ENCODE data around the gene HNRNPD.
"Not testable (repeated sequence)": the region's sequence is repeated elsewhere in the genome, so short reads cannot be mapped to it uniquely, and the experiment has no call there.

HNRNPD gene

GRCh38 chr4:82372517-82373485 is 990 bp downstream of the HNRNPD start:
- peak; percentile 74 for DNase-seq

GRCh38 chr4:82371497-82371896 is 2.3 kb downstream of the HNRNPD start:
- no peak for DNase-seq

- no peak for DNase-seq
Measured at GRCh38 chr4:82367438-82368097, 6.2 kb downstream of the HNRNPD start.

GRCh38 chr4:82366431-82366830 is 7.4 kb downstream of the HNRNPD start:
- not testable (repeated sequence) for DNase-seq

- DNase-seq: no peak
Measured at GRCh38 chr4:82363896-82364487, 9.8 kb downstream of the HNRNPD start.

GRCh38 chr4:82362565-82362964 is 11.2 kb downstream of the HNRNPD start:
- no peak for DNase-seq

- DNase-seq: no peak
Measured at GRCh38 chr4:82360298-82361177, 13.3 kb downstream of the HNRNPD start.

- no peak for DNase-seq
Measured at GRCh38 chr4:82358847-82359246, 14.9 kb downstream of the HNRNPD start.

- no peak for DNase-seq
Measured at GRCh38 chr4:82357640-82358039, 16.2 kb downstream of the HNRNPD start.

- no peak for DNase-seq
Measured at GRCh38 chr4:82354788-82355187, 19.0 kb downstream of the HNRNPD start.

GRCh38 chr4:82352825-82353366 is 20.9 kb downstream of the HNRNPD start:
- DNase-seq: no peak

- no peak for DNase-seq
Measured at GRCh38 chr4:82352118-82352824, 21.5 kb downstream of the HNRNPD start.

- no peak for DNase-seq
Measured at GRCh38 chr4:82346126-82346525, 27.7 kb downstream of the HNRNPD start.

- DNase-seq: no peak
Measured at GRCh38 chr4:82335043-82335442, 38.7 kb downstream of the HNRNPD start.

GRCh38 chr4:82333641-82334040 is 40.1 kb downstream of the HNRNPD start:
- not testable (repeated sequence) for DNase-seq

GRCh38 chr4:82331814-82332213 is 42.0 kb downstream of the HNRNPD start:
- DNase-seq: no peak

- DNase-seq: no peak
Measured at GRCh38 chr4:82320351-82320750, 53.4 kb downstream of the HNRNPD start.

- not testable (repeated sequence) for DNase-seq
Measured at GRCh38 chr4:82303063-82303462, 70.7 kb downstream of the HNRNPD start.

Measured in activated naive CD4-positive, alpha-beta T cell treated with Interleukin-2 at 50 U/mL for 16 hours (primary cell).